ENCODE measurements around the gene PLXNA4.
"Not testable (repeated sequence)": the region's sequence is repeated elsewhere in the genome, so short reads cannot be mapped to it uniquely, and the experiment has no call there.

The PLXNA4 gene

DNA sequence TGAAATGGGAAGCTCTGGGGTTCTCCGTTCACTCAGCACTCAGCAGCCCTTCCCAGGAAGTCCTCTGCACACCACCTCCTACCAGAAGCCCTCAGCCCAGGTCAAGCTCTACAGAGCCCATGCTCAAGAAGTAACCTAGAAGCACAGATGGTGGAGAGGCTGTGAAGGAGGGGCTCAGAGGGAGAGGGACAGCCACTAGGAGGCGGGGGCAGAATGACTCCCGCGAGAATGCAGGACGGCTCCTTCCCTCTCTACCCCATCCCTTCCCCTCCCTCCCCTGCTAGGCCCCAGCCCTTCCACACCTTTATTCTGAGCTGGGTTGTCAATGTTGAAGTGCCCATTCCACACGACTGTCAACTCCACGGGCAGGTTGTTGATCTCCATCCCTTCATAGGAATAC is 373.2 kb downstream of the PLXNA4 start:
- ATAC-seq: no peak
- no peak for DNase-seq

DNA sequence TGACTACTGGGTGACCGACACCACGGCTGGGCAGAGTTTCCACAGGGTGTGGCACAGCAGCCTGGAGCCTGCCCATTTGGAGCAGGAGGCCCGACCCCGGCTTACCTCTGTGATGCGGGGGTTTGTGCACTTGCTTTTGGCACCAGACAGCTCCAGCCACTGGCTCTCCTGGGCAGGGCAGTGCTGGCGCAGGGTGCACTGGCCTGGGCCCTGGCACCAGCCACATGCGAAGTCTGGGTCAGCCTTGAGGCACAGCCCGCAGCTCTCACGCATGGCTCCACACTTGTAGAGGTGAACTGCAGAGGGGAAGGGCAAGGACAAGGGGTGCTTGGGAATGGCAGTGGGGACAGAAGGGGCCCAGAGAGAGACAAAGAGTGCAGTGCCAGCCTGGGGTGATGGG is 373.7 kb downstream of the PLXNA4 start:
- DNase-seq (no peak), ATAC-seq (no peak)

DNA sequence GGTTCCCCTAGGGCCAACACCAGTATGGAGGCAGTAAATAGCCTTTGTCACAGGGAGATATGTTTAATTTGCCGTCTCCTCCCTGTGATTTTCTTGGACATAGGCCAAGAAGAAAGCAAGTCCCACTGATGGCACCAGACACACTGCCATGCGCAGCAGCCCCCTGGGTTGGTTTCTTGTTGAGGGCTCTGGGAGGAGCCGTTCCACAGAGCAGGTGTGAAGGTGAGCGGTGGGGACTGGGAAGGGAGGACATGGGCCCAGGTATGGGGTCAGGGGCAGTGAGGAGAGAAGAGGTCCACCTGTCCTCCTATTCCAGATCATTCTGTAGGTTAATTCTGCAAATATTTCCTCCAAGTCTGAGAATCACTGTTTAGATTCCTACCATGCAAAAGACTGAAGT is 376.1 kb downstream of the PLXNA4 start:
- ATAC-seq (no peak), DNase-seq (no peak)

DNA sequence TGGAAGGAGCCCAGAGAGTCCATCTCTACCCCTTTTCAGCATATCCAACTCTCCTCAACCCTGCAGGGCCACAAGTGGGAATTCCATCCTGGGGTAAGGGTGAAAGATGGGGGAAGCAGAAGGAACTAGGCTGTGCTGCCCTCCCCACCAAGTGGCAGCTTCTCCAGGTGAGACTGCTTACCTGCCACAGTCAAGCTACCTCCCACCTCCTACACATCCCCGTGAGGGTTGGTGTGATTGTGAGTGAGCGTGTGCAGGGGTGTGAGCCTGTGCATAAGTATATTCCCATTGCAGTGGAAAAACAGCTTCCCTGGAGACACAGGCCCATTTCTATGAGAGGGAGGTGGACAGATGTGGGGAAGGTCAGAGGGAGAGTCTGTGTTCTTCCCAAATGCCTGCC is 376.6 kb downstream of the PLXNA4 start:
- DNase-seq (no peak), ATAC-seq (no peak)

- no peak for DNase-seq
- no peak for ATAC-seq
These were observed 378.5 kb downstream of the PLXNA4 start for GRCh38 chr7:132197772-132198171.

- no peak for ATAC-seq
- DNase-seq: no peak
These were observed 382.4 kb downstream of the PLXNA4 start for GRCh38 chr7:132193898-132194297.

GRCh38 chr7:132192809-132193208 is 383.5 kb downstream of the PLXNA4 start:
- DNase-seq (no peak), ATAC-seq (no peak)

GRCh38 chr7:132191418-132191817 is 384.9 kb downstream of the PLXNA4 start:
- DNase-seq: no peak
- no peak for ATAC-seq

- DNase-seq (no peak), ATAC-seq (no peak)
These were observed 385.6 kb downstream of the PLXNA4 start for GRCh38 chr7:132190683-132191082.

DNA sequence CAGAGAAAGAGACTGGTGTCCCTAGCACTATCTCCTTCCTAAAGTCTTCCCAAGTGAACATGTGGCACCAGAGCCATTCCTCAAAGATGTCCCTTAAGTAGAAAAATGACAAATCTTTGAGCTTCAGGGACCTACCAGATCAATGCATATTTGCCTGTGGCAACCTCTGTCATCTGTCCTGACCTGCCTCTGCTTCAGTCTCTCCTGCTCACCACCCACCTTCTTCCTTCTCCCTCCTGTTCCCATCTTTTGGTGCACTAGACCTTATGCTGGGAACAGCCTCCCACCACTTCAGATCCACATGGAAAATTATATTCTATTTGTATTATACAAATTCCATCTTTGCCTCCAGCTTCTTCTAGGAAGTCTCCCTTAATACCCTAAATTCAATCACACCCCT is 386.4 kb downstream of the PLXNA4 start:
- no peak for ATAC-seq
- no peak for DNase-seq

GRCh38 chr7:132187869-132188789 is 388.1 kb downstream of the PLXNA4 start:
- DNase-seq (no peak), ATAC-seq (no peak)

- no peak for ATAC-seq
- DNase-seq: no peak
These were observed 388.9 kb downstream of the PLXNA4 start for GRCh38 chr7:132187391-132187790.

DNA sequence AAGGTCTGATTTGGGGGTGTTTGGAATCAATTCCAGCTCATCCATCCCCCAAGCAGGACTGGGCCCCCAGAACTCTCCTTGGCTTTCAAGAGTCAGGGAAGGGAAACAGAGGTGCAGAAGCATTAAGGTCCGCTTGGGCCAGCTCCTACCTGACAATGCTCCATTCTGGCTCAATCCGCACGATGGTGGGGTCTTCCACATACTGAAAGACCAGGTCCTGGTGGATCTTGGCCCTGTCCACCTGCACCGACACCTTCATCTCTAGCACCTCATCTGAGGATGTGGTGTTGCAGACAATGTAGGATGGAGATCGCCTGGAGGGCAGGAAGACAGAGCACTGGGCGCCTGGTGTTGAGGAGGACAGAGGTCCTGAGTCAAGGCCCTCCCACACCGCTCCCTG is 391.1 kb downstream of the PLXNA4 start:
- no peak for ATAC-seq
- no peak for DNase-seq

GRCh38 chr7:132183781-132184380 is 392.4 kb downstream of the PLXNA4 start:
- ATAC-seq: no peak
- DNase-seq: no peak

DNA sequence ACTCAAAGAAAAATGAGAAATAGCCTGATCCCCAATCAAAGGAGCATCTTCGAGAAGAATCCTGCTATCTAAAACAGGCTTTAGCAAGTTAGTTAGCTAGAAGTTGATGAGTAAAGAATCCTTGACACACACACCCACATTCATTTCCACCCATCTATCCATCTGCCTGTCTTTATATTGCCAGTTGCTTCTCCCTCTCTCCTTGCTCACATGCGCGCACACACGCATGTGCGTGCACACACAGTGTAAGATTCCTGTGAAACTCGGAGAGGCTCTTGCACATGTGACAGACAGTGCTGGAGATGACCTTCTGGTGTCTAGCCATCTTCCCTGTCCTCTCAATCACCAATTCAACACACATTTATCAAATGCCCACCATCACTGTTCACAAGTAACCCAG is 393.3 kb downstream of the PLXNA4 start:
- DNase-seq: no peak
- ATAC-seq: no peak

GRCh38 chr7:132181946-132182685 is 394.2 kb downstream of the PLXNA4 start:
- DNase-seq: no peak

GRCh38 chr7:132181371-132181770 is 394.9 kb downstream of the PLXNA4 start:
- ATAC-seq: no peak
- no peak for DNase-seq

More at GRCh38 chr7:132181946-132182685, 394.2 kb downstream of the PLXNA4 start:
- no peak for ATAC-seq

- ATAC-seq (no peak), DNase-seq (no peak)
These were observed 395.8 kb downstream of the PLXNA4 start for GRCh38 chr7:132180481-132180880.

GRCh38 chr7:132179681-132180080 is 396.6 kb downstream of the PLXNA4 start:
- ATAC-seq: no peak
- DNase-seq: no peak

DNA sequence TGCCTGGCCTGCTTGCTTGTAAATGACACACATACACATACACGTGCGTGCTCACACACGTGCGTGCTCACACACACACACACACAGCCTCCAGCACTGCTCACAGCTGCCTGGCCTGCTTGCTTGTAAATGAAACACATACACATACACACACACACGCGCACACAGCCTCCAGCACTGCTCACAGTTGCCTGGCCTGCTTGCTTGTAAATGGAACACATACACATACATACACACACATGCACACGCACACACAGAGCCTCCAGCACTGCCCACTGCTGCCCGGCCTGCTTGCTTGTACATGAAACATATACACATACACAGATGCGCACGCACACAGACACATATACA is 397.2 kb downstream of the PLXNA4 start:
- ATAC-seq (no peak), DNase-seq (no peak)

- ATAC-seq: not testable (repeated sequence)
These were observed 397.7 kb downstream of the PLXNA4 start for GRCh38 chr7:132178402-132179079.

DNA sequence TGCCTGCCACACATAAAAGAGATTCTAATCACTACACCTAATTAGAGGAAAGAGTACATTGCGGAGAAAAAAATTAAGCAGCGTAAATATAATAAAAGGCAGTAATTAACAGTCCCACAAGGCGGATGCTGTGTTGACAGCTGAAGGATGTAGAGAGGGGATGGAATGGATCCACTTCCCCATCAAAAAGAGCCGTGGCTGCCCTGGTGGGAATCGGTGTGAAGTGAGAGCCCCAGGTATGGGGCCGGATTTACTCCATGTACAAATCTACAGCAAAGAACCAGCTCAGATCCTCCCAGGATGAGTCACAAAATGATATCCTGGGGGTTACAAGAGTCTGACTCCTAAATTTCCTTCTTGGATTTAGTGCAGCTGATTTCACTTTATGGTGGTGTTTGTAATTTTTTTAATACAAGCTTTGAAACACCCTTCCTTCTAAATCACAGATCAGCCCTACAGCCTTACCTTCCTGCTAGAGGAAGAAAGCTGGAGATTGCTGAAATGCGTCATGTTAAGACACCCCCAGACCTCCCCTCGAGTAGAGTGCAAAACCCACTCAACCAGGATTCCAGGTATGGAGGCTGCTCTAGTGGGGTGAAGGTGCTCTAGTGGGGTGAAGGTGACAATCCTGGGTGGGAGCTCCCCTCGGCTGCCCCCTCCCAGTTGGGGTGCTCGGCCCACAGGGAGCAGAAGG is 398.4 kb downstream of the PLXNA4 start:
- DNase-seq (no peak), ATAC-seq (no peak)

More at GRCh38 chr7:132178402-132179079, 397.7 kb downstream of the PLXNA4 start:
- DNase-seq: not testable (repeated sequence)
